ENCODE measurements around the gene DOCK2. TPM values are rescaled to one million over a fixed set of nuclear protein-coding genes. Genes with fewer than 3 reads are reported as not detected.

Gene DOCK2
- total RNA-seq, 2 experiments from 2014 or later = 161 to 205 TPM

- no peaks in the 10 kb centered on the region for H3K4me1 ChIP-seq (ENCODE audit: insufficient read depth, low read length, poor library complexity, severe bottlenecking)
- H4K20me1 ChIP-seq (ENCODE audit: insufficient read depth, low read length) = no peaks in the 10 kb centered on the region
- no peak overlapping the region for H2AFZ ChIP-seq (ENCODE audit: low read length)
- no peaks in the 10 kb centered on the region for H3K36me3 ChIP-seq (ENCODE audit: insufficient read depth, low read length)
- H3K9me3 ChIP-seq (ENCODE audit: low read length) = no peaks in the 10 kb centered on the region
- TF ChIP-seq EZH2phosphoT487 (IDR thresholded peaks at IDR 0.05; ENCODE audit: borderline replicate concordance, low read depth, low read length) = no peak
- TF ChIP-seq, protein P1, sequence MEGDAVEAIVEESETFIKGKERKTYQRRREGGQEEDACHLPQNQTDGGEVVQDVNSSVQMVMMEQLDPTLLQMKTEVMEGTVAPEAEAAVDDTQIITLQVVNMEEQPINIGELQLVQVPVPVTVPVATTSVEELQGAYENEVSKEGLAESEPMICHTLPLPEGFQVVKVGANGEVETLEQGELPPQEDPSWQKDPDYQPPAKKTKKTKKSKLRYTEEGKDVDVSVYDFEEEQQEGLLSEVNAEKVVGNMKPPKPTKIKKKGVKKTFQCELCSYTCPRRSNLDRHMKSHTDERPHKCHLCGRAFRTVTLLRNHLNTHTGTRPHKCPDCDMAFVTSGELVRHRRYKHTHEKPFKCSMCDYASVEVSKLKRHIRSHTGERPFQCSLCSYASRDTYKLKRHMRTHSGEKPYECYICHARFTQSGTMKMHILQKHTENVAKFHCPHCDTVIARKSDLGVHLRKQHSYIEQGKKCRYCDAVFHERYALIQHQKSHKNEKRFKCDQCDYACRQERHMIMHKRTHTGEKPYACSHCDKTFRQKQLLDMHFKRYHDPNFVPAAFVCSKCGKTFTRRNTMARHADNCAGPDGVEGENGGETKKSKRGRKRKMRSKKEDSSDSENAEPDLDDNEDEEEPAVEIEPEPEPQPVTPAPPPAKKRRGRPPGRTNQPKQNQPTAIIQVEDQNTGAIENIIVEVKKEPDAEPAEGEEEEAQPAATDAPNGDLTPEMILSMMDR (conservative IDR thresholded peaks at IDR 0.05; ENCODE audit: low read length) = no peak
- BruUV-seq (replicated peaks) = no TSS peak
- H3K4me2 ChIP-seq (ENCODE audit: low read length) = no peak overlapping the region
- no peak for DNase-seq (ENCODE audit: low spot score)
- POLR2A ChIA-PET = no interaction called here
- H3K4me3 ChIP-seq (ENCODE audit: low read depth, low read length, poor library complexity, severe bottlenecking) = no peak overlapping the region
- intact Hi-C loops (cut with micrococcal nuclease; ENCODE audit: unreplicated experiment) = no loop called here
- H3K79me2 ChIP-seq (ENCODE audit: insufficient read depth, low read depth, low read length) = no peaks in the 10 kb centered on the region
- H3K9me2 ChIP-seq (ENCODE audit: insufficient read depth, low read length) = no peaks in the 10 kb centered on the region
- CTCF ChIA-PET (ENCODE audit: unreplicated experiment) = no interaction called here
- no peak overlapping the region for H3K27ac ChIP-seq (ENCODE audit: low read depth, low read length, poor library complexity, severe bottlenecking)
These were observed 305.1 kb downstream of the DOCK2 start for GRCh38 chr5:169942181-169942580.

DNA sequence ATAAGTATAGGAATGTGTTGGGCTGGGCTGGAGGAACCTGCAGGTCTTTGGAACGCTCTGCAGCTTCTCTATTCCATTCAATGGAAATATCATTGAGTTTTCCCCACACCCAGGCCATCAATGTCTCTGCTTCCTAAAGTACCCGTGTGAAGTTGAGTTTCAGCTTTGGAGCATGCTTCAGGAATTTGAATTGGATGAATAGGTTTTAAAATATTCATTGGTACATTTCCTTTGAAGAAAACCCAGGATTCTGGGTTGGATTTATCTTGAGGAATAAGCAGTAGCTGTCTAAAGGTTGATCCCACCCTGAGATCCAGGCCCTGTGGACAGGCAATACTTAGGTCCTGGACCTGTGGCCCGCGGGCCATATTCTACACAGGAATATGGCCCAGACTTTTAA lies 306.0 kb downstream of the DOCK2 start:
- DNase-seq (ENCODE audit: low spot score) = no peak

DNA sequence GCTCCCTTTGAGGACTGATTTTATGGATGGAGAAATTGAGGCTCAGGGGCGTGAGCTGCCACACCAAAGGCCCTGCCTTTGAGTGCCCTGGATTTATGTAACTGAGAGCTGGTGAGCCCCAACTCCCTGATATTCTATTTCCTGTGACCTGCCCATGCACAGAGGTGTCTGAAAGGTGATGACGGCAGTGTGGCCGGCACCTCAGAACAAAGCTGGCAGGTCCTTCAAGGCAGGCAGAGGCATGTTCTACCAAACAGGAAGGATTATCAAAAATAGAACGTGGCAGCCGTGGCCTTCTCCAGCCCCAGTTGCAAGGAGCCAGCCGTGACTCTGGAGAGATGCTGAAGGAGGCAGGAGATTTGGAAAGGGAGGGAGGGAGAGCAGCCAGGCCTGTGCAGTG lies 307.0 kb downstream of the DOCK2 start:
- H3K9me3 ChIP-seq (ENCODE audit: low read length) = no peaks in the 10 kb centered on the region
- ChIA-PET POLR2A (no interaction called here), CTCF (ENCODE audit: unreplicated experiment) (interaction anchor here (0.5 kb wide), 1 partner anchor 507 kb away, joined by 3 read pairs; no protein-coding TSS in a partner anchor)
- no peaks in the 10 kb centered on the region for H3K9me2 ChIP-seq (ENCODE audit: insufficient read depth, low read length)
- 0 out of 2 replicates have a peak, but pooled peaks cover 9% of the 10 kb centered on the region for H3K36me3 ChIP-seq (ENCODE audit: insufficient read depth, low read length)
- H3K27ac ChIP-seq (ENCODE audit: low read depth, low read length, poor library complexity, severe bottlenecking) = no peak overlapping the region
- TF ChIP-seq EZH2phosphoT487 (IDR thresholded peaks at IDR 0.05; ENCODE audit: borderline replicate concordance, low read depth, low read length) = no peak
- TF ChIP-seq, protein P1 (conservative IDR thresholded peaks at IDR 0.05; ENCODE audit: low read length) = no peak
- H3K4me3 ChIP-seq (ENCODE audit: low read depth, low read length, poor library complexity, severe bottlenecking) = no peak overlapping the region
- H3K79me2 ChIP-seq (ENCODE audit: insufficient read depth, low read depth, low read length) = no peaks in the 10 kb centered on the region
- no peaks in the 10 kb centered on the region for H3K4me1 ChIP-seq (ENCODE audit: insufficient read depth, low read length, poor library complexity, severe bottlenecking)
- no peaks in the 10 kb centered on the region for H4K20me1 ChIP-seq (ENCODE audit: insufficient read depth, low read length)
- H3K4me2 ChIP-seq (ENCODE audit: low read length) = no peak overlapping the region
- no peak for DNase-seq (ENCODE audit: low spot score)
- intact Hi-C loops (cut with micrococcal nuclease; ENCODE audit: unreplicated experiment) = no loop called here
- no TSS peak for BruUV-seq (replicated peaks)
- H2AFZ ChIP-seq (ENCODE audit: low read length) = no peak overlapping the region

More for the DNA sequence above, 306.0 kb downstream of the DOCK2 start:
- Histone ChIP-seq H2AFZ (ENCODE audit: low read length) (no peak overlapping the region), H3K4me2 (ENCODE audit: low read length) (no peak overlapping the region), H3K4me3 (ENCODE audit: low read depth, low read length, poor library complexity, severe bottlenecking) (no peak overlapping the region), H3K79me2 (ENCODE audit: insufficient read depth, low read depth, low read length) (no peaks in the 10 kb centered on the region), H3K9me2 (ENCODE audit: insufficient read depth, low read length) (no peaks in the 10 kb centered on the region), H3K9me3 (ENCODE audit: low read length) (no peaks in the 10 kb centered on the region), H3K4me1 (ENCODE audit: insufficient read depth, low read length, poor library complexity, severe bottlenecking) (no peaks in the 10 kb centered on the region), H3K36me3 (ENCODE audit: insufficient read depth, low read length) (0 out of 2 replicates have a peak, but pooled peaks cover 1% of the 10 kb centered on the region), H4K20me1 (ENCODE audit: insufficient read depth, low read length) (no peaks in the 10 kb centered on the region), H3K27ac (ENCODE audit: low read depth, low read length, poor library complexity, severe bottlenecking) (no peak overlapping the region)
- intact Hi-C loops (cut with micrococcal nuclease; ENCODE audit: unreplicated experiment) = no loop called here
- ChIA-PET POLR2A (no interaction called here), CTCF (ENCODE audit: unreplicated experiment) (no interaction called here)
- no TSS peak for BruUV-seq (replicated peaks)
- no peak for TF ChIP-seq EZH2phosphoT487 (IDR thresholded peaks at IDR 0.05; ENCODE audit: borderline replicate concordance, low read depth, low read length)
- TF ChIP-seq, protein P1 (conservative IDR thresholded peaks at IDR 0.05; ENCODE audit: low read length) = no peak

Measured in OCI-LY7 (cell line).